ENCODE data around the gene ATF3.

The ATF3 gene

GRCh38 chr1:212607913-212608391 lies 609 bp upstream of the ATF3 start:
- DNase-seq (ENCODE audit: extremely low read depth in 1 of 2, low read depth in 1 of 2), result no peak

- no peak for DNase-seq (ENCODE audit: extremely low read depth in 1 of 2, low read depth in 1 of 2)
Measured at GRCh38 chr1:212608959-212609700, 569 bp downstream of the ATF3 start.

GRCh38 chr1:212609701-212610574 lies 1.4 kb downstream of the ATF3 start:
- no peak for DNase-seq (ENCODE audit: extremely low read depth in 1 of 2, low read depth in 1 of 2)

GRCh38 chr1:212610575-212610967 lies 2.0 kb downstream of the ATF3 start:
- no peak for DNase-seq (ENCODE audit: extremely low read depth in 1 of 2, low read depth in 1 of 2)

- DNase-seq (ENCODE audit: extremely low read depth in 1 of 2, low read depth in 1 of 2), result no peak
Measured at GRCh38 chr1:212611000-212611948, 2.7 kb downstream of the ATF3 start.

GRCh38 chr1:212612041-212612961 lies 3.7 kb downstream of the ATF3 start:
- DNase-seq (ENCODE audit: extremely low read depth in 1 of 2, low read depth in 1 of 2), result no peak

- no peak for DNase-seq (ENCODE audit: extremely low read depth in 1 of 2, low read depth in 1 of 2)
Measured at GRCh38 chr1:212613440-212614335, 5.1 kb downstream of the ATF3 start.

GRCh38 chr1:212614453-212615200 lies 6.1 kb downstream of the ATF3 start:
- no peak for DNase-seq (ENCODE audit: extremely low read depth in 1 of 2, low read depth in 1 of 2)

GRCh38 chr1:212615201-212615470 lies 6.6 kb downstream of the ATF3 start:
- DNase-seq (ENCODE audit: extremely low read depth in 1 of 2, low read depth in 1 of 2), result no peak

GRCh38 chr1:212618466-212619210 lies 10.1 kb downstream of the ATF3 start:
- DNase-seq (ENCODE audit: extremely low read depth in 1 of 2, low read depth in 1 of 2), result no peak

- no peak for DNase-seq (ENCODE audit: extremely low read depth in 1 of 2, low read depth in 1 of 2)
Measured at GRCh38 chr1:212620293-212620692, 11.7 kb downstream of the ATF3 start.

- no peak for DNase-seq (ENCODE audit: extremely low read depth in 1 of 2, low read depth in 1 of 2)
Measured at GRCh38 chr1:212621043-212621948, 12.7 kb downstream of the ATF3 start.

GRCh38 chr1:212621949-212622305 lies 13.4 kb downstream of the ATF3 start:
- DNase-seq (ENCODE audit: extremely low read depth in 1 of 2, low read depth in 1 of 2), result no peak

GRCh38 chr1:212622467-212622866 lies 13.9 kb downstream of the ATF3 start:
- no peak for DNase-seq (ENCODE audit: extremely low read depth in 1 of 2, low read depth in 1 of 2)

- DNase-seq (ENCODE audit: extremely low read depth in 1 of 2, low read depth in 1 of 2), result no peak
Measured at GRCh38 chr1:212622906-212623305, 14.3 kb downstream of the ATF3 start.

- DNase-seq (ENCODE audit: extremely low read depth in 1 of 2, low read depth in 1 of 2), result no peak
Measured at GRCh38 chr1:212623603-212624002, 15.0 kb downstream of the ATF3 start.

Data from activated CD8-positive, alpha-beta memory T cell treated with anti-CD3 and anti-CD28 coated beads for 1 hour (primary cell).